NCI-H1417 (cell line): ENCODE data around the gene USP6NL.

Experiments used
- DNase-seq, 3 experiments: peaks; one replicate each; lab custom pipeline; 2025; lab: John Stamatoyannopoulos, UW

Gene USP6NL

GRCh38 chr10:11551104-11551503 lies 60.3 kb downstream of the USP6NL start:
- DNase-seq = no peak

GRCh38 chr10:11548768-11549099 lies 62.7 kb downstream of the USP6NL start:
- DNase-seq = no peak

DNA sequence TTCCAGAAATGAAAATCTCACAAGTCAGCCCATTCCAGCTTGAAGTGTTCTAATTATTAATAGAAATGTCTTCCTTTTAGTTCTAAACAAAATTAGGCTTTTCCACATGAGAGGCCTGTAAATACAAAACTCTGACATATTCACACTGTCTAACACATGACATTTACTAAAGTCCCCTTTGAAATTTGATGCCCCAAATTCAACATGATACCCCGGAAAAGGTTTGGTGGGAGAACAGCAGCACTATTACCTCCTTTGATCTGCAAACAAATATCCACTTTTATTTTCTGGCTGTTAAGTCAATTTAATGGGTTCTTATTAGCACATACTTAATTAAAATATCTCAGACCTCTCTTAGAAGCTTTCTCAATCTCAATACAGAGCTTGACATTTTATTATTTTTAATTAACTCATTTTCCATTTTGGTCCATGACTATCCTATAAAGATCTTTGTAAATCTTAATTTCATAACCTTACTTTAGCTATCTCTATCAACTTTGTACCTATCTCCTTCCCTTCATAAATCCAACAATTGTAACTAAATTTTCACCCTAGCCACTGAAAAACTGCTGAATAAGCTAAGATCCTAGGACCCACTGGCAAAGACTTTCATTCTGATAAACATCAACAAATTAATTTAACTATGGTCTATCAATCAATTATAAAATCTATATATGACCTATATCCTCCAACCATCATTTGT lies 63.2 kb downstream of the USP6NL start:
- no peak for DNase-seq

- no peak for DNase-seq
Measured at GRCh38 chr10:11546581-11546980, 64.9 kb downstream of the USP6NL start.

- DNase-seq = peak in 1 of 3 experiments; percentile 11
Measured at GRCh38 chr10:11541296-11541695, 70.2 kb downstream of the USP6NL start.

DNA sequence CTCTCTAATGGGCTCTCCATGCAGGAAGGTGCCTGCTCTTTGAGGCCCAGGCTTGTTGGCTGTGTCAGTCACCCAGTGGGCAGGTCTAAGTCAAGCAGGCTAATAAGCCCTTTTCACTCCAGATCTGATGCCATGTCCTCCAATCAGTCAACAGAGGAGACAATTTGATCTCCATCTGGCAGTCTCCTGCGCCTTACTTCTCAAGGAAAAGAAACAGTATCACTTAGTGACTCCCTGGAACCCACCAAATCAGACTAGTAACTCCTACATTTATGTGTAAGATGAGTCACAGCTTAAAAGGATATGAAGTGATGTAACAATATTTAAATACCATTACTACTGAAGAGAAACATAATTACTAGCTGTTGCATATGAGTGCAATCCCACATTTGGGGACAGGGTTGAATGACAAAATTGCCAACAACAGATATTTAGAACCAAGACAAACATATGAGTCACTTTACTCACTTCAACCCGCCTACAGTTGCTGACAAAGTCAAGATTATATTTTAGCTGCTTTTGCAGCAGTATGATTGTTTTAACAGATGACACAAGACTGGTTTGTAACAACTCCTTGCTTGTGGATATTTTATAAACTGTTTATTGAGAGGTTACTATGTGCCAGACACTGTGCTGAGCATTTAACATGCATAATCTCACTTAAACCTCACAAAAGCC lies 72.1 kb downstream of the USP6NL start:
- peak in 2 of 3 experiments; percentile 15 to 44 for DNase-seq

- DNase-seq = peak in 2 of 3 experiments; percentile 1 to 38
Measured at GRCh38 chr10:11538834-11539190, 72.6 kb downstream of the USP6NL start.

DNA sequence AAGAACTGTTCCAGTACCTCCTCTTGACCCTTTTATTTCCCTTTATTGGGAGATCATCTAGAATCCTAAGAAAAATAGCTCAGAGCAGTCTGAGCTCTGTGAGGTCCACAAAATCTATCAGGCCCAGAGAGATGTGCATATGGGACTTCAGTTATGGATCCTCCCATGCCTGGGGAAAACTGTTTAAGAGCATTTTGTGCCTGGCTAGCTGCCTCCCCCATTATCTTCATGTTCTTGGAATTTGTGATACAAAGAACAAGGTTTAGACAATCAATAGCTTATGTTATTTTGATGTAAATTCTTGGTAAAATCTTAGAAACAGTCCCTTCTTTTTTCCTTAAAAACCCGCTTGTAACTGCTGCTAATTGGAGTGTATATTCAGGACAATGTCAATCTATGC lies 75.2 kb downstream of the USP6NL start:
- no peak for DNase-seq

DNA sequence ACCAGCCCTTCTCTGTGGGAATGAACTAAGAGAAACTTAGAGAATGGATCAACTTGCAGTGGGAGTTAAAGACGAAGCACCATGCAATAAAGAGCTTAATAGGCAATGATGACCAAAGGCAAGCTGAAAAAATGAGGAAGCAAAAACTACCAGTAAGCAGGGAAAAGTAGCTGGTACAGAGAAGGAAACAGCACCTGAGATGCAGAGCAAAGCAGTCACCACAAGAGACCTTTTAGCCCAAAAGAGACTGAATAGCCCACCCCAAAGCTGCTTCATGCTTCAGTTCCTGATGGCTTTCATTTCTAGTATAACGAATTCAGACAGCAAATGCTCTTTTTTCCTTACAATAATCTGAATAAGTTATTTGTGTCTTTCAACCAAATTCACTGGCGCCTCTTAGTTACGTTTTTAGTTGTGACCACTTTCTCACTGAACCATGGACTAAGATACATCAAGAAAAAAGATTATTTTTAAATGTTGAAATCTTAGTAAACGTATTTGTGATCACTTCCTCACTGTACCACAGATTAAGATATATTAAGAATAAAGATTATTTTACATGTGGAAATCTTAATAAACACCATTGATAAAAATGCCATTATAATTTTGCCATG lies 76.0 kb downstream of the USP6NL start:
- no peak for DNase-seq

DNA sequence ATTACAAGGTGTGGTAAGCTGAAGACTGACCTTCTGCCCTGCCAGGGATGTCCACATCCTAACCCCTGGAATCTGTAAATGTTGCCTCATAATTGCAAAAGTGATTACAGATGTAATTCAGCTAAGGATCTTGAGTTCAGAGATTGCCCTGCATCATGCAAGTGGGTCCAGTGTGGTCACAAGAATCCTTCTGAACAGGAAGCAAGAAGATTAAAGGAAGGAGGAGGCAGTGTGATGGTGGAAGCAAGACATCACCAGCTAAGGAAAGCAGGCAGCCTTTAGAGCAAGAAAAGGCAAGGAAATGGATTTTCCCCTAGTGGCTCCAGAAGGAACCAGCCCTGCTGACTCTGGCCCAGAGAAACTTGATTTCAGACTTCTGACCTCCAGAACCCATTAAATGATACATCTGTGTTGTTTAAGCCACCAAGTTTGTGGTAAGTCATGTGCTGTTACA lies 78.1 kb downstream of the USP6NL start:
- no peak for DNase-seq

DNA sequence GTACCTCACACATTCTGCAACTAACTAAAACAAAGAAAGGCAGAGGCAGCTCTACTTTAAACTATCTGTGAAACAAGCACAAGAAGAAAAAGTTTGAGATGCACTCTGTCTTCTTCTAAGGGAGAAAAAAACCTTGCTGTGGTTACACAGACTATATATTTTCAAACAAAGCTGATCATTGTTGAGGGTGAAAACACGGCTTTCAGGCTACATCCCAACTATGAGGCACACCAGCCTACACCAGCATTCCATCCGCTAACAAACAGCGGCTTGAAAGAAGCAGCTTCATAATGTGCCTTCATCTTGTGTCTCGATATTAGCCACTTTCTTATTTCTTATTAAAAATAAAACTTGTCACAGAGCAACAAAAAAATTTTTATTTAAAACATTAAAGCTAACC lies 79.1 kb downstream of the USP6NL start:
- DNase-seq = no peak

DNA sequence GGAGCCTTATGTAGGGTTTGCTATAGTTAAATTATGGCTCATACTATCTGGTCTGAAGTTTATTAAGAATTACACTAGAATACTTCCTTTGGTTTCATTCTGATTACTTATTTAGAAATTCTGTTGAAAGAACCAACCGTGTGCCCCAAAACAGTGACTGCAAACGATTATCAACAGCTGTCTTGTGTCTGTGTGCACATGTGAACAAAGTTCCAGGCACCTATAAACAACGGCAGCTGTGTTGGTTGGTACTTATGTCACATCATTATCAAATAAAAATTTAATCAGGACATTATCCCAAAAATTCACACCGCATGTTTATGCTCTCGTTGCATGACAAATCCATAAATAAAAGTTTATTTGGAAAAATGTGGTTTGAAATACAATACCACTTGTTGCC lies 80.6 kb downstream of the USP6NL start:
- no peak for DNase-seq

DNA sequence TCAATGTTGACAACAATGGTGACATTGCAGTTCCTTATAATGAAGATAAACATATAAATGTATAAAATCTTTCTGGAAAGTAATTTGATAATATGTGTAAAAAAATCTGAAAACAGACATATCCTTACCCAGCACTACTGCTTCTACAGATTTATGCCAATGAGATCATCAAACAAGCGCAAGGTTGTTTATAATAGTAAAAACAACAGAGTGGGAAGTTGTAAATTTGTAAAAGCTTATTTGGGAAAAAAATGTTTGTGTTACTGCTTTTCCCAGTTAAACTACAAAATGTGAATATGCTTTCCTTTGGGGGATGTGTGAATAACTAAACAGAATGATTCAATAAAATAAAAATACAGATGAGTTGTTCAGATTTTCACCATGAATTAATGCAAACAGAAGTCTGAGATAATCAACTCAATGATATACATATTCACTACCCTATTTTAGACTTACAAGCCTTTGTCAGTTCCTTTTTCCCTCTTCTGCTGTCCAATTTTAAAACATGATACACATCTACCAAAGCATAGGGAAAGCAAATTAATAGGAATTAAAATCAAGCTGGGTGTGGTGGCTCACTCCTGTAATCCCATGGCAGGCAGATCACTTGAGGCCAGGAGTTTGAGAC lies 82.1 kb downstream of the USP6NL start:
- DNase-seq = no peak

DNA sequence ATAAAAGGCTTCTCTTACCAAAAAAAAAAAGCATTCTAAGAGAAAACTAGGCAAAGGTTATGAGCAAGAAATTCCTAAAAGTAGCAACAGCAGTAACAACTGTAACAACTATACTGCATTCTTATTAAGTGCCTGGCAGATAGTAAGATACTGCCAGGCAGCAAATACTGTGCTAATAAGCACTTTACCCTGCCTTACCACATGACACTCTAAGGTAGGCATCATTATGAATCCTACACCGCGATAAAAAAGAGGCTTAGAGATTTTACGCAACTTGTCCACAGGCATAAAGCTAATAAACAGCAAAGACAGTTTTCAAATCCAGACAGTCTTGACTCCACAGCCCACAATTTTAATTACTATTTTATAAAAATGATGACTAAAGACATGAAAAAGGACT lies 83.2 kb downstream of the USP6NL start:
- peak in 1 of 3 experiments; percentile 2 for DNase-seq

DNA sequence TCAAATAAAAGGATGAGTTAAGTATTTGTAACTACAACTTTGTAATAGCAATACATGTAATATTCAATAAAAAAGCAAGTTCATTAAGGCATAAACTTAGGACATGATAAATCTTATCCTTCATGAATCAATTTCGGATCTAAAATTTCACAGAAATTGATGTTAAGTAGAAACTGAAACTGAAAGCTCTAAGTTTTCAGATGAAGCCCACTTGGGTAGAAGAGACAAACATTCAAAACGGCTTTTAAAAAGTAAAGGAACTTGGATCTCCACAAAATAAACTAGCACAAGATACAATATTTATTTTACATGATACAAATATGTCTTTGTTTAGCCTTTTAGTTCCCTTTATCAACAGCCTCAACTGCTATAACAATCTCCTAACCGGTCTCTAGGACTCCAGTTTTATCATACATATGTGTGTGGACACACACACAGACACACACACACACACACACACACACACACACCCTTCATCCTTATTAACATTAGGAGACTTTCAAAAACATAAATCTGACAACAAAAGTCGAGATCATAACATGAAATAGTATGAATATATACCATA lies 83.7 kb downstream of the USP6NL start:
- DNase-seq = no peak

DNA sequence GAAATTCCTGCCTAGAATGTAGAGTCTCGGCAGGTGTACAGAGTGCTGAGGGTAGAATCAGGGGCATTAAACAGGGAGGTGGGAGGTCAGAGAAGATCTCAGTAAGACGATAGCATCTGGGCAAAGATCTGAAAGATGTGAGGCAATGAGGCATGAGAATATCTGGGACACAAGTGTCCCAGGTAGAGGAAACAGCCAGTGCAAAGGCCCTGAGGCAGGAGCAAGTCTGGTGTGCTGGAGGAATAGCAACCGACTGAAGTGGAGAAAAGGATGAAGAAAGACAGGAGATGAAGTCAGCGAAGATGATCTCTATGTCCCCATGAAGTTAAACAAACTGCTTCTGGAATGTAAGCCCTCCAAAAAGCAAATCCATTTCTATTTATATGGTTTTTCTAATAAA lies 84.4 kb downstream of the USP6NL start:
- DNase-seq = no peak

- no peak for DNase-seq
Measured at GRCh38 chr10:11525503-11525902, 85.9 kb downstream of the USP6NL start.

- no peak for DNase-seq
Measured at GRCh38 chr10:11522821-11523245, 88.6 kb downstream of the USP6NL start.

- DNase-seq = no peak
Measured at GRCh38 chr10:11521860-11522259, 89.6 kb downstream of the USP6NL start.

DNA sequence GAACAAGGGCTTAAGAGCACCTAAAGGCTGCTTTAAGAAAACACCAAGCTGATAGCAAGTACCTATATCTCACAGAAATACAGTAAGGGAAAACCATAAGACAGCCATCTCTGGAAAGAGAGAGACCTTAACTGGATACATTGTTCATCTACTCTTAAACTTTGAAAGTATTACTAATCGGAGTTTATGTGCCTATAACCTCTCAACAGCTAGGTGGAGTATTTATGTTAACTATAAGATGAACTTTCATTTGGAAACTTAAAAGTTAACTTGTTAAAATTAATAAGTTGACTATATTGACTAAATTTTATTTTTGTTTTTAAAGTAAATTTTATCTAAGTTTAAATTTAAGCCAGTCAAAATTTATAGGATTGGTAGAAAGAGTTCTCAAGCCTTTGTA lies 90.6 kb downstream of the USP6NL start:
- DNase-seq = no peak

GRCh38 chr10:11517150-11517549 lies 94.3 kb downstream of the USP6NL start:
- no peak for DNase-seq

GRCh38 chr10:11516431-11516746 lies 95.1 kb downstream of the USP6NL start:
- no peak for DNase-seq
